HL-60 (cell line): Measurements from ENCODE around the gene TAC3.

Experiments used
- DNase-seq, 2 experiments: peaks; one replicate each; pipeline ENCODE4 v3.0.0-alpha.2; 2010 to 2020; ENCODE audit warnings: low read depth in 1 of 2, low spot score in 1 of 2
- H3K27ac ChIP-seq: fragments of 250-450 bp; sonication (Bioruptor Pico); replicated peaks from 2 replicates; pipeline ENCODE4 v1.5.1; 2020; ENCODE audit warnings: mild to moderate bottlenecking, moderate library complexity
- H3K27me3 ChIP-seq: fragments of 250-450 bp; sonication (Bioruptor Pico); 2 replicates; pipeline ENCODE4 v1.5.1; 2021; ENCODE audit warnings: mild to moderate bottlenecking, moderate library complexity; ENCODE audit not compliant: insufficient read depth, poor library complexity, severe bottlenecking
- H3K4me3 ChIP-seq: replicated peaks from 2 replicates; pipeline ENCODE4 v1.5.1; 2011; ENCODE audit warnings: mild to moderate bottlenecking, control low read depth, low read length; ENCODE audit not compliant: insufficient read depth
- GABPA ChIP-seq: IDR thresholded peaks from 2 replicates; pipeline ENCODE4 v1.6.1; 2012; ENCODE audit warnings: low read depth
- POLR2AphosphoS5 ChIP-seq: IDR thresholded peaks from 2 replicates; pipeline ENCODE4 v1.6.1; 2012; ENCODE audit warnings: low read depth
- REST ChIP-seq: IDR thresholded peaks from 2 replicates; pipeline ENCODE4 v1.6.1; 2012; ENCODE audit warnings: low read depth; ENCODE audit not compliant: insufficient replicate concordance
- SPI1 ChIP-seq: IDR thresholded peaks from 2 replicates; pipeline ENCODE4 v1.6.1; 2012; ENCODE audit warnings: low read depth, mild to moderate bottlenecking, borderline replicate concordance
- TF ChIP-seq, protein P1 (sequence below): IDR thresholded peaks from one replicate; pipeline ENCODE4 v1.5.1; 2011; ENCODE audit warnings: low read length, control low read depth, inconsistent platforms; ENCODE audit not compliant: insufficient read depth

Gene TAC3

GRCh38 chr12:57006809-57007475 is 9.4 kb downstream of the TAC3 start:
- peak in 1 of 2 experiments; percentile 58 for DNase-seq
- Histone ChIP-seq H3K27ac (peak overlapping the region; percentile 32), H3K27me3 (no peaks in the 10 kb centered on the region), H3K4me3 (peak overlapping the region; percentile 15)
- TF ChIP-seq GABPA, result no peak
- no peak for TF ChIP-seq POLR2AphosphoS5

DNA sequence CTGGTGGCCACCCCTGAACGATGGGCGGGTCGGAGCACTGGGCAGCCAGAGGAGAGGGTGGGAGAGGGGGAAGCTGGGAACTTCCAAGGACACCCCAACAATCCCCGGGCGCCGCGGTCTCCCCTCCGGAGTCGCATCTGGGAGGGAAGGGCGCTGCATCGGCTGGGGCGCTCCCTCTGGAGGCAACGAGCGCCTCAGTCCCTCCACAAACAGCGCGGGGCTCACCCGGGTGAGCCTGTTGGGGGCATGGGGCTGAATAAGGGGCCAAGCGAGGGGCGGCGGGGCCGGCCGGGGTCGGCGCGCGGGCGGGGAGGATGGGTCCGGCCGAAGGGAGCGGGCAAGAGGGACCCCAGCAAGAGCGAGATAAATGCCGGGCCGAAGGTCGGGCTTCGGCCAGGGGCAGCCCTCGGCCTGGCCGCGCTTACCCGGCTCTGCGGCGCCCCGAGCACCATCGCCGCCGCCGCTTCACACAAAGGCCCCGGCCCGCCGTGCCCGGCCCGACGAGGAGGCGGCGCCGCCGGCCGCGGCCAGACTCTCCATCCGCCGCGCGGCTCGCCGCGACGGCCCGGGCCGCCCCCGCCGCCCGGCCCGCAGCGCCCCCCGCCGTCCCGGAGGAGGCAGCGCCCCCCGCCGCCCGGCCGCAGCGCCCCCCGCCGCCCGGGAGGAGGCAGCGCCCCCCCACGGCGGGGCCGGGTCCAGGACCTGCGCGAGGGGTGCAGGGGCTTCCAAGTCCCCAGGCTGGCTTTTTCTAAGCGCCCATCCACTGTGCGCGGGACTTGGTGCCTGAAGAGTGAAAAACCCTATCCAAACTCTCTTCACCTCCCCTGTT is 10.1 kb downstream of the TAC3 start, which contains the start of gene ZBTB39:
ZBTB39 (minus strand) TSS at position 567 of the 829 bp plus-strand sequence. CDS start 1,629 bp downstream, outside the sequence.
- Histone ChIP-seq H3K27me3 (no peaks in the 10 kb centered on the region), H3K27ac (peak within 1 kb of the TSS; percentile 66), H3K4me3 (peak within 1 kb of the TSS; percentile 85)
- peak in 1 of 2 experiments; percentile 48 for DNase-seq
- TF ChIP-seq REST (peak; percentile 24), POLR2AphosphoS5 (no peak)

- Histone ChIP-seq H3K27ac (no peak overlapping the region), H3K27me3 (no peaks in the 10 kb centered on the region), H3K4me3 (no peak overlapping the region)
- no peak for DNase-seq
- TF ChIP-seq POLR2AphosphoS5 (no peak), SPI1 (no peak), REST (no peak), GABPA (no peak)
- TF ChIP-seq, protein P1, sequence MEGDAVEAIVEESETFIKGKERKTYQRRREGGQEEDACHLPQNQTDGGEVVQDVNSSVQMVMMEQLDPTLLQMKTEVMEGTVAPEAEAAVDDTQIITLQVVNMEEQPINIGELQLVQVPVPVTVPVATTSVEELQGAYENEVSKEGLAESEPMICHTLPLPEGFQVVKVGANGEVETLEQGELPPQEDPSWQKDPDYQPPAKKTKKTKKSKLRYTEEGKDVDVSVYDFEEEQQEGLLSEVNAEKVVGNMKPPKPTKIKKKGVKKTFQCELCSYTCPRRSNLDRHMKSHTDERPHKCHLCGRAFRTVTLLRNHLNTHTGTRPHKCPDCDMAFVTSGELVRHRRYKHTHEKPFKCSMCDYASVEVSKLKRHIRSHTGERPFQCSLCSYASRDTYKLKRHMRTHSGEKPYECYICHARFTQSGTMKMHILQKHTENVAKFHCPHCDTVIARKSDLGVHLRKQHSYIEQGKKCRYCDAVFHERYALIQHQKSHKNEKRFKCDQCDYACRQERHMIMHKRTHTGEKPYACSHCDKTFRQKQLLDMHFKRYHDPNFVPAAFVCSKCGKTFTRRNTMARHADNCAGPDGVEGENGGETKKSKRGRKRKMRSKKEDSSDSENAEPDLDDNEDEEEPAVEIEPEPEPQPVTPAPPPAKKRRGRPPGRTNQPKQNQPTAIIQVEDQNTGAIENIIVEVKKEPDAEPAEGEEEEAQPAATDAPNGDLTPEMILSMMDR, result no peak
Measured at GRCh38 chr12:57004651-57005050, 11.7 kb downstream of the TAC3 start.

GRCh38 chr12:57003395-57003794 is 12.9 kb downstream of the TAC3 start:
- no peak for DNase-seq
- Histone ChIP-seq H3K27ac (no peak overlapping the region), H3K4me3 (no peak overlapping the region), H3K27me3 (no peaks in the 10 kb centered on the region)
- TF ChIP-seq POLR2AphosphoS5, result no peak
- TF ChIP-seq, protein P1, result no peak
- no peak for TF ChIP-seq REST
- TF ChIP-seq GABPA, result no peak
- TF ChIP-seq SPI1, result no peak
